NOMO-1 treated with DMSO at 0.1 percent for 48 hours (cell line): ENCODE data around the gene PGM3.

Source experiments
- DNase-seq: peaks from one replicate; lab custom pipeline; 2025; ENCODE audit not compliant: unreplicated experiment; lab: John Stamatoyannopoulos, UW

The PGM3 gene

DNA sequence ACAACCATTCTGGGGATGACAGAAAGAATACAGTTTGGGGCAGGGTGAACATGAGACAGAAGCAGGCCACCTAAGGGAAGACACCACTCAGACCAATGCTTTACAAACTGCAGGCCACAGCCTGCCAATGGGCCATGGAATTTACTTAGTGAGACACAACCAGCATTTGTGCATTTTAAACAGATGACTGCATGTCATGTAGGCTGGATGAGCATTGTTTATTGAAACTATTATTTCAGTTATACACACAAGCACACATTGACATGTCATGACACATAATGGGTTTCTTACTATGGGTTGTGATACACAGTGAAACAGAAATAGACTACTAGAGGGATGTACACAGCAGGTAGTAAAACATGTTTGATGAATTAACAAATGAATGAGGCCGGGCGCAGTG lies 8.0 kb downstream of the PGM3 start:
- DNase-seq, result no peak

DNA sequence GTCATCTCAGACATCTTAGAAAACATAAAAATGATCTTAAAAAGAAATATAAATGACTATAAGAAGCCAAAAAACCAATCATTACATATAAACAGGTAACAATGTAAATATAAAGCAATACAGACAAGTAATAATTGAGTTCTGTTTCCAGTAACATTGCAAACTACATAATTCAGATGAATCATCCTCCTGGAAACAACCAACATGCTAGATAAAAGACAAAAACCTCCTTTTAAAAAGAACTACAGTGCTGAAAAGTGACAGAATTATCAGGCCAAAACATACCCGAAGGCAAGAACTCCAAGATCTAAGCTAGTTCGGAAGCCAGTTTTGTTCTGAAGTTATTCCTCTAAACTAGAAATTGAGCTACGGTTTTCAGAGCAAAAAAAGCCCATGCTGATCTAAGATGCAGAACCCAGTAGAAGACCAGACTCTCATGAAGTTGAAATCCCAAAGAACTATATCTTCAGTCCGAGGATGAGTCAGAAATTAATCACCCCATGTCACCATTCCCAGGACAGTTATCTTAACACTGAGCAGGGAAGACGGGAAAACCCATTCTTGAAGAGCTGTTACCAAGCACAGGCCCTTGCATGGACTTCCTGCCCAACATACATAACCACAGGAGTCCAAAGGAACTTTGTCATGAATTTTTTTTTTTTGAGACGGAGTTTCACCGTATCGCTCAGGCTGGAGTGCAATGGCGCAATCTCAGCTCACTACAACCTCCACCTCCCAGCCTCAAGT lies 9.8 kb downstream of the PGM3 start:
- no peak for DNase-seq

DNA sequence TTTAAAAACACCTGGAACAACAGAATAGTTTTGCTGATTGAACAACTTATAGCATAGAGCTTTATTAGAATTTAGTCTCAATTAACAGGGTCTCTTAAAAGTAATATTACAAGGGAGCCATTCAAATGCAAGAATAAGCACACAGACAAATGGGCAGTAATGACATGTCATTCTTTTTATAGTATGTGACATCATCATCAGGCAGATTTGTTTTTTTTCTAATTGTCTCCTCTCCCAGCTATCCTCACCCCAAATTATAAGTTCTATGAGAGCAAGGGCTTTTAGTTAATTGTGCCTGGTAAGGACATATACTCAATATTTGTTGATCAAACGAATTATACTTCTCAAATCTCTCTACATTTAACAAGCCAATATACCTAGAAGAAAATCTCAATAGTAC lies 11.0 kb downstream of the PGM3 start:
- DNase-seq, result no peak

DNA sequence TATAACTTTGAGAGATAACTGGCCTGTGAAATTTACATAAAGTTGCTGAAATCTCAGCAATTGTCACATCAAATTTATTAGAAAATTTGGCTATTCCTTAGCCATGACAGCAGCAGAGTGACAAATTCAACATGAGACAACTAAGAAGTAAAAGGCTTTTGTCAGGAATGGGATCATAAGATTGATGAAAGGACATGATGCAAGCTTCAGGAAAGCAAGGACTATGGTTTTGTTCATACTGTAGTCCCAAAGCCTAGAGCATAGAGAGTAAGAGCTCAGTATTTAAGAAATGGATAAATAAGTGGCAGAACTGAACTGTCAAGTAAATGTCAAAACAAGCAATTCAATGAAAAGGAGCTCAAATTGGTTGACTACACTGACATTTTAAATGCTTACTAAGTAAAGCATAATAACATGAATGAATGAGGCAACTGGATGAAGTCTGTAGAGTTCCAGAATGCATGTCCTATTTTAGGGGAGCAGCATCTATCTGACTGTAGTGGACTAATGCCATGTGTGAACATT lies 12.6 kb downstream of the PGM3 start:
- DNase-seq, result no peak

DNA sequence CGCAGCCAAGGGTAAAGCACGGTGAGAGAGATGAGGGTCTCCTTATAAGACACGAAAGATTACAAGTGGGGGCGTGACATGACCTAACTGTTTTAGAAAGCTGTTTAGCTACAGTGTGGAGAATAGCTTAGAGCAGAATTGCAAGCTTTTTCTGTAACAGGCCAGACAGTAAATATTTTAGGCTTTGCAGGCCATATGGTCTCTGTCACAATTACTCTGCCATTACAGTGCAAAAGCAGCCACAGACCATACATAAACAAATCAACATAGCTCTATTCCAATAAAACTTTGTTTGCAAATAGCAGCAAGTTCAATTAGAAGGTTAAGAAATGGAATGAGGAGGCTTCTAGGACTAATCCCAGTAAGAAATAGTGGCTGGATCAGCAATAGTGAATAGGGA lies 16.8 kb downstream of the PGM3 start:
- no peak for DNase-seq

DNA sequence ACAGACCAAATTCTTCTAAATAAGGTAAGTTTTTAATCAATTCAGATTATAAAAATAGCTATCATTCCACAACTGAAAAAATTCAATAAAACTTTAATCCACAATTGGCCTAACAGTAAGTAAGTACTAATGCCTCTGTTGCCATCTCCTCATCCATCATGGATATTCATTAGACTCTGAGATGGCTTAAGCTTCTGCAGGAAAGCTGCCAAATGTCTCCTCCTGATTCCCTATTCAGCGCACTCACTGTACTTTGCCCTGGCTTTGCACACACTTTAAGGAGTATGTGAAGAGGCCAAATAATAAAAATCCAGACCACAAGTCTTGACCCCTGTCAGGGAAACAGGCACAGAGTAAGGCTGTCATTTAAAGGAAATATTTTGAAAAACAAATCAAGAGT lies 23.6 kb downstream of the PGM3 start:
- DNase-seq, result no peak

DNA sequence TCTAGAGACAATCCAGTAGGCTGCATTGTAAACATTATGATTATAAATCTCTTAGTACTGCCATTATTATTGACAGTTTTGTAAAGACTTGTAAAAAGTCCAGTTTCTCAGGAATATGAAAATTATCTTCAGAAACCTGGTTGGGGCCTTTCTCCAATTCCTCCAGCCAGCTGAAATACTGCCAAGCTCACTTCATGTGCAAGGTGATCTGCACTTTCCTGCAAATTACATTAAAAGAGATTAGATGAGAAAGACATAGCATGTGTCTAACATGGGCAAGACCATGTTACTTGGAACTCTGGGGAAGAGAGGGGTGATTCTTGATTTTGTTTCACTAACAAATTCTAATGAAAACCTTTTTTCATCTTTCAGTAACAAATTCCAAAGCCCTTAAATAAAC lies 24.0 kb downstream of the PGM3 start:
- no peak for DNase-seq

DNA sequence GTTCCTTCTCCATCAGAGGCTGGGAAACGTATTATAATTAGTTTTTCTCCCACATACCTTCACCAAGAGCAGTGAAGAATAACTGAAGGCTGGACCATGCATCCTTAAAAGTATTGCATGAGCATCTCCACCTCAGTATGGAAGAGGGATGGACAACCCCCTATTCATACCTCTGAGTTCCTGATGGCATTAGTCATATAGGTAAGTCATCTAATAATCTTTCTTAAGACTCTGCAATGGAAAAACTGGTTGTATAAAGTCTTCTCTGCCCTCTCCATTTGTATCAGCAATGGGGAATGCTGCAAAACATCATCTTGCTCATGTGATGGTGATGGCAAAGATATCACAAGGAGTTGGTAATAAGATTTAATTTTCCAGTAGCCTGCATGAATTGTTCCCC lies 24.5 kb downstream of the PGM3 start:
- DNase-seq, result no peak

DNA sequence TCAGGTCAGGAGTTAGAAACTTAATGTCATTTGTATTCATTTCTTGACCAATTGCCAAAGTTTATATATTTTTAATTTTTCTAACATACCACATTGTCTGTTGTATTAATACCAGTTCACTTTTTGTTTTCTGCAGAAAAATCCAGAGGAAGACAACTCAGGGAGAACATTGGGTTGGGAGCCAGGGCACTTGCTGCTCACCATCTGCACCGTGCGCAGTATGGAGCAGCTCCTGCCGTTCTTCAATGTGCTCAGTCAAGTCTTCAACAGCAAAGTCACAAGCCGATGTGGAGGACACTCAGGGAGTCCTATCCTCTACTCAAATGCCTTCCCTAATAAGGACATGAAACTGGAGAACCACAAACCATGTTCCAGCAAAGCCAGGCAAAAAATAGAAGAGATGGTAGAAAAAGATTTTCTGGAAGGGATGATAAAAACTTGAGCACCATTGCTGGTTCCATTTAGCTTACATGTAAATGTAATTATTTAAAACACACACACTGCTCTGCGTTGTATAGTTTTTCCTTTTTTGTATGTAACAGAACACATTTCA lies 25.3 kb downstream of the PGM3 start:
- no peak for DNase-seq

DNA sequence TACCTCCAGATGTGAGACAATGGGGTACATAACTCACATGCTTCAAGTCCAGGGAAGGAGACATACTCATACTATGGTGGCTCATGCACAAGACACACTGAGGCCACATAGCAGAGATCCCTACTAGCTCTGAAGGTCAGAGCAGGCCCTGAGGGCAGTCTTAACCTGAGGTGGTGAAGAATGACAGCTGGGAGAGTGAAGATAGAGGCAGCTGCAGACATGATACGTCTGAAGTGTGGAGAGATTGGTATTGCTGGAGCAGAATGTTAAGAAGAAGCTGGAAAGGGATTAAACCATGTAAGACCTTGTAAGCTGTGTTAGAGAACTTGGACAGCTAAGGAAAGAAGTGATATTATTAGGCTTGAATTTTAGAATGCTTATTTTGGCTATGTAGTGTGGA lies 32.9 kb downstream of the PGM3 start:
- DNase-seq, result no peak

DNA sequence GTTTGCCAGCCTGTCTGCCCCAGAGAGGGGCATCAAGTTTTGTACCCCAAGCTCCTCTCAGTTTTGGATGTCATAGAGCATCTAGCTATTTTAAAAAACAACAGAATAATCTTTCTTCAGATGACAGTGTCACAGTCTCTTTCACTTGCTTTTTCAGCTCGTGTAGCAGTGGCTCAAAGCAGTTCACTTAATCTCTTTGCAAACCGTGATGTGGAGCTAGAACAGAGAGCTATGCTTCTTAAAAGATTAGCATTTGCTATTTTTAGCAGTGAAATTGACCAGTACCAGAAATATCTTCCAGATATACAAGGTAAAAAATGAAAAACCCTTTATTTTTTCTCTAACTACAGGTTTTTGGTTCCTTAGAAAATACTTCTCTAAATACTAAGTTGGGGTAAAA lies 37.3 kb downstream of the PGM3 start:
- DNase-seq, result no peak

DNA sequence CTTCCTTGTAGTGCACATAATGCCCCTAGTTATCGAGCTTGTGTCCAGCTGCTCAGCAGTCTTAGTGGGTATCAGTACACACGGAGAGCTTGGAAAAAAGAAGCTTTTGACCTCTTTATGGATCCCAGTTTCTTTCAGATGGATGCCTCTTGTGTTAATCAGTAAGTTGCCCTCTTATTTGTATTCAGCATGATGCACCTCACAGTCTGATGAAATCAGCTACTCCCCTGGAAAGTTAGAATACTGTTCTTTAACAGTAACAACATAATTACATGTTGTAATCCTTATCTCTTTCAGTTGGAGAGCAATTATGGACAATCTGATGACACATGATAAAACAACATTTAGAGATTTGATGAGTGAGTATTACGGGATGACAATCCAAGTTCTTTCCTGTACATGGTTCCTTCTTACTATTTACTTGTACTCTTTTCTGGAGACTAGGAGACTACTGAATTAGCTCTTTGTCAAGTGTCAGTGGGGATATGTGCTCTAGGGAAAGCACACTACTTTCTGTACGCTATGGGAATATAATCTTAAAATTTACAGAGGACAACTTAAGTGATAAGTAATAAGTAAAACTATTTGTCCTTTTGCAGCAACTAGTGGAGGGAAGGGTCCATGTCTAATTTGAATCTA lies 39.1 kb downstream of the PGM3 start:
- no peak for DNase-seq

DNA sequence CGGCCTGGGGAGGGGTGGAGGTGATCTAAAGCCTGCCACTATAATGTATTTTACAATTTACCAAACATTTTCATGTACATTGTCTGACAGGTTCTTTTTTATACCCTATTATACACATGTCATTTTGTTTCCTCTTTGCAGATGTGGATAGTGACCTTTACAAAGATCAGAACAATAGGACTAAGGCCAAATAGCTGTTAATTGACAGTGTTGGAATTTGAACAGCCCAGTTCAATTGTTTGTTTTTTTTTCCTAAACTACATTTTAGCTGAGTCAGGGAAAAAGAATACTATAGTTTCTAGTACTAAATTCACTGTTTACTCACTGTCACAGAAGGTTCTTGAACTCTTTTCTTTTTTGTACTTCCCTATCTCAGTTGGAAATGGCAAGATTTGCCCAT lies 40.2 kb downstream of the PGM3 start:
- no peak for DNase-seq

DNA sequence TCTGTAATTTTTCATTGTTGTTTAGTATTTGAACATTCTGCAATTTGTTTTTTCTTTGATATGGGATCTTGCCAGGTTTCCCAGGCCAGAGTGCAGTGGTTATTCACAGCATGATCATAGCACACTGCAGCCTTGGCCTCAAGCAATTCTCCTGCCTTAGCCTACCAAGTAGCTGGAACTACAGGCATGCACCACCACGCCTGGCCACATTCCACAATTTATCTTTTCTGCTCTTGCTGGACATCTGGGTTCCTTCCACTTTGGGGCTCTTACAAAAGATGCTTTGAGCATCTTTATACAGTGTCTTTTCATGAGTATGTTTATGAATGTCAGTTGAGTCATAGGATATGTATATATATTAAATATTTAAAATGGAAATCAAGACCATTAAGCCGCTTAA lies 42.0 kb downstream of the PGM3 start:
- no peak for DNase-seq

DNA sequence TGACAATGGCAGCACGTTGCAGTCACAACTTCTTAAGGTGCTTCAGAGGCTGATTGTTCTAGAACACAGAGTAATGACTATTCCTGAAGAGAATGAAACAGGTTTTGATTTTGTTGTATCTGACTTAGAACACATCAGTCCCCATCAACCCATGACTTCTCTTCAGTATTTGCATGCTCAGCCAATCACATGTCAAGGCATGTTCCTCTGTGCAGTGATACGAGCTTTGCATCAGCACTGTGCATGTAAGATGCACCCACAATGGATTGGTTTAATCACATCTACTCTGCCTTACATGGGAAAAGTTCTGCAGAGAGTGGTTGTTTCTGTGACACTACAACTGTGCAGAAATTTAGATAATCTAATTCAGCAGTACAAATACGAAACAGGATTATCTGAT lies 54.3 kb downstream of the PGM3 start:
- no peak for DNase-seq

DNA sequence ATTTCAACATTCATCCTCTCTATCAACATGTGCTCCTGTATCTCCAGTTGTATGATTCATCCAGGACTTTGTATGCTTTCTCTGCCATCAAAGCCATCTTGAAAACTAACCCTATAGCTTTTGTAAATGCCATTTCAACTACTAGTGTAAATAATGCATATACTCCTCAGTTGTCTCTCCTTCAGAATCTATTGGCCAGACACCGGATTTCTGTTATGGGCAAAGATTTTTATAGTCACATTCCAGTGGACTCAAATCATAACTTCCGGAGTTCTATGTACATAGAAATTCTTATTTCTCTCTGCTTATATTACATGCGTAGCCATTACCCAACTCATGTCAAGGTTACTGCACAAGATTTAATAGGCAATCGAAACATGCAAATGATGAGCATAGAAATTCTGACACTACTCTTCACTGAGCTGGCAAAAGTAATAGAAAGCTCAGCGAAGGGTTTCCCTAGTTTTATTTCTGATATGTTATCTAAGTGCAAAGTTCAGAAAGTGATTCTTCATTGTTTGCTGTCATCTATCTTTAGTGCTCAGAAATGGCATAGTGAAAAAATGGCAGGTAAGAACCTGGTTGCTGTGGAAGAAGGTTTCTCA lies 54.8 kb downstream of the PGM3 start:
- no peak for DNase-seq

DNA sequence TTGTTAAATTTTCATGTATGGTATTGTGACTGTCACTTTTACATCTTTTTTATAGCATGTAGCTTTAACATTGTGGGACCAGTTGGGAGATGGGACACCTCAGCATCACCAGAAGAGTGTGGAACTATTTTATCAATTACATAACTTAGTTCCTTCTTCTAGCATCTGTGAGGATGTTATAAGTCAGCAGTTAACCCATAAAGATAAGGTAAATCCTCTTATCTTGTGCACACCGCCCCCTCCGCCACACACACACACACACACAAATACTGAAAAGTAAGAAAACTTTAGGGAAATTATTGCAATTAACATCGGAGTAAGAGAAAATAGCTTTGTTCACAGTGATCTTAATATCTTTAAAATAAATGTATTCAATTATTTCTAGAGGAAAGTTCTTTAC lies 60.9 kb downstream of the PGM3 start:
- DNase-seq, result no peak

DNA sequence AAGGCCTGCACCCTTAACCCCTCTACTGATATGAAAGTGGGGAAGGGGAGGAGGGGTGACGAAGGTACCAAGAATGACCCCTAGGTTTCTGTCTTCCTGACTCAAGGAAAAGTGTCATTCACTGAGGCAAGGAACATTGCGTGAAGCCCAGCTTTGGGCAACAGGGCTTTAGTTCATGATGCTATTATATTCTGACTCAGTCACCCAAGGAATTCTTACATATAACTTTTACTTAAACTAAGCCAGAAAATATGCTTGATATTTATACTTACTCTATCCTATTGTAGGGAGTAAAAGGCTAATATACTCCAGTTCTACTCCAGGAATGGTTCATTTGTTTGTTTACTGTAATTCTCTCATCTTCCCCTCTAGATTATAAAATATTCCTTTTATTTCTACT lies 65.1 kb downstream of the PGM3 start:
- no peak for DNase-seq

DNA sequence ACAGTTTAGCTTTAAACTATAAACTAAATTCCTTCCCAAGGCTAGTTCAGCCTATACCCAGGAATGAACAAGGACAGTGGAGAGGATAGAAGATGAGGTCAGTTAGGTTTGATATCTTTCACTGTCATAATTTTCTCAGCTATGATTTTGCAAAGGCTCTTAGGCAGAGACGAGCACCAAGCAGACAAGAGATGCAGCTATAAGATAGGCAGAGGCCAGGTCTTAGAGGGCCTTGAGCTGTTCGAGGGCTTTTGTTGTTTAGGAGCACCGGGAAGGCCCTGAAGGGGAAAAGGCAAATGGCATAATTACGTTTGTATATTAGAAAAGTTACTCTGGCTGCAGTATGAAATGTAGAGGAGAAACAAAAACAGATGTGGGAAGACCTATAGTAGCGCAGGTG lies 65.8 kb downstream of the PGM3 start:
- DNase-seq, result no peak

DNA sequence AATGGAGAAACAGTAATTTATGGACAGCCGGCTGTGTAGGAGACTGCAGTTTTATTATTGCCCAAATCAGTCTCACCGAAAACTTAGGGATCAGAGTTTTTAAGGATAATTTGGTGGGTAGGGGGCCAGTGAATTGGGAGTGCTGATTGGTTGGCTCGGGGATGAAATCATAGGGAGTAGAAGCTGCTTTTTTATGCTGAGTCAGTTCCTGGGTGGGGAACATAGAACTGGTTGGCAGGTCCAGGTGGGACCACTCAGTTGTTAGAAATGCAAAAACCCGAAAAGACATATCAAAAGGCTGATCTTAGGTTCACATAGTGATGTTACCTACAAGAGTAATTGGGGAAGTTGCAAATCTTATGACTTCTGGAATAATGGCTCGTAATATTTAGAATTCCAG lies 66.3 kb downstream of the PGM3 start:
- no peak for DNase-seq

DNA sequence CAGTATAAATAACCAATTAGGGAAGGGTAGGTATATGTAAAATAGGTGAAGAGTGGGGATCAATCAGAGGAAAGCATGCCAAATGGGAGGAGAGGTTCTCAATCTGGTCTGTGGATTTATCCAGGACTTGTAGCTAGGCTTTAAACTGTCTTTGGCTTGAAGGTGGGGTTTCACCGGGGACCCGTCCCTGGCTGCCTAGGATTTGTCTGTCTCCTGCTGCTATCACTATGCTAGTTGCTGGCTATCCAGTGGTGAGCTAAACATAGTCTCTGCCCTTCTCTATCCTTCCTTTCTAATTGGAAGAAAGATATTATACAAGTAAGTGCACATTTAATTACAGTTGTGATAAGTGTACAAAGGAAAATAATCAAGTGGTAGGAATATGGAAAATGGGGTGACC lies 66.8 kb downstream of the PGM3 start:
- DNase-seq, result no peak

DNA sequence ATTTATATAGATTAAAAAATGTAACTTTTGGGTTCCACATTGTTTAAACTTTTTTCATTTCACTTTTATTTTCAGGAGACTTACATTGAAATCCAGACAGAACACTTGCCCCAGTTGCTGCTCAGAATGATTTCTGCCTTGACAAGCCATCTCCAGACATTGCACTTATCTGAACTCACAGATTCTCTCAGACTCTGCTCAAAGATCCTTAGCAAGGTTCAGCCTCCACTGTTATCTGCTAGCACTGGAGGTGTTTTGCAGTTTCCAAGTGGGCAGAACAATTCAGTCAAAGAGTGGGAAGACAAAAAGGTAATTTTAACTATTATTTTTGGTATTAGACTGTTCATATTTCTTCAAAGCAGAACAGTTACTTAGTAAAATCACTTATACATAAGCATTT lies 67.6 kb downstream of the PGM3 start:
- no peak for DNase-seq
